Sigmoid colon (tissue), 7 donors: Measurements from ENCODE around the gene MACROD2. TPM values are rescaled to one million over a fixed set of nuclear protein-coding genes. Genes with fewer than 3 reads are reported as not detected.

Experiments used
- DNase-seq: peaks from one replicate; pipeline ENCODE4 v3.0.0-alpha.2; 2019
- H3K27ac ChIP-seq, 4 donors: fragments of 200-600 bp; sonication (generic); one replicate each; pipeline ENCODE4 v1.5.1; 2016 to 2019; ENCODE audit warnings: mild to moderate bottlenecking in 1 of 4
- H3K27me3 ChIP-seq, 3 donors: fragments of 200-600 bp; sonication (generic); one replicate each; pipeline ENCODE4 v1.5.1; 2019; ENCODE audit warnings: mild to moderate bottlenecking in 1 of 3
- H3K36me3 ChIP-seq, 4 donors: fragments of 200-600 bp; sonication (generic); one replicate each; pipeline ENCODE4 v1.5.1; 2016 to 2019
- H3K4me1 ChIP-seq, 4 donors: fragments of 200-600 bp; sonication (generic); one replicate each; pipeline ENCODE4 v1.5.1; 2017 to 2019
- H3K4me3 ChIP-seq, 4 donors: fragments of 200-600 bp; sonication (generic); one replicate each; pipeline ENCODE4 v1.5.1; 2017 to 2019; ENCODE audit warnings: mild to moderate bottlenecking in 2 of 4, moderate library complexity in 1 of 4
- H3K9me3 ChIP-seq, 4 donors: fragments of 200-600 bp in 3 of 4; sonication (generic) in 3 of 4; one replicate each; pipeline versions ENCODE4 v1.5.1 to v1.6.1; 2013 to 2019
- EP300 ChIP-seq, 4 donors: sonication (generic); formaldehyde crosslinking; IDR thresholded peaks; one replicate each; pipeline ENCODE4 v1.6.1; 2017; ENCODE audit warnings: antibody characterized with exemption in 4 of 4
- POLR2A ChIP-seq, 2 donors: fragments of 450-650 bp; IDR thresholded peaks; one replicate each; pipeline ENCODE4 v1.6.1; 2016; ENCODE audit warnings: antibody characterized with exemption in 2 of 2, mild to moderate bottlenecking in 2 of 2, moderate library complexity in 2 of 2
- POLR2AphosphoS5 ChIP-seq, 4 donors: sonication (generic); formaldehyde crosslinking; IDR thresholded peaks; one replicate each; pipeline ENCODE4 v1.6.1; 2017; ENCODE audit warnings: antibody characterized with exemption in 4 of 4
- WGBS, 2 donors: extraction: QIAGEN DNeasy Blood & Tissue Kit; methylation state at CpG; one replicate each; pipeline ENCODE4 v1.1.7; 2013; 5-methylcytosine and 5-hydroxymethylcytosine counted together
- intact Hi-C: fragments of 100-400 bp; cut with DNase I; formaldehyde crosslinking; loops from one replicate; pipeline ENCODE4 v1.15.1; 2023
- polyA plus RNA-seq, 3 donors: library from polyadenylated mRNA; stranded (reverse); fragments of 200-250 nt; gene quantifications; one replicate each; pipeline ENCODE4 v1.2.3, GENCODE V29; 2013
- total RNA-seq, 4 donors: library from RNA; depleted of rRNA; stranded (reverse); fragments of >200 nt; gene quantifications; one replicate each; pipeline ENCODE4 v1.1.0, GENCODE V29; 2016
- TF ChIP-seq, protein P1 (sequence below), 4 experiments: fragments of 450-650 bp in 3 of 4; fragments of 200-600 bp in 1 of 4; IDR thresholded peaks; one replicate each; pipeline ENCODE4 v1.5.1; 2016 to 2019; ENCODE audit warnings: antibody characterized with exemption in 4 of 4, mild to moderate bottlenecking in 3 of 4, moderate library complexity in 2 of 4
- donor health status: healthy with polysubstance abuse.
- donor health status: Bipolar disorder and iron deficiency.
- donor health status: healthy.

Gene MACROD2
- total and polyA plus RNA-seq, 7 donors, result 1.2 to 22.4 (median 5.8) TPM

DNA sequence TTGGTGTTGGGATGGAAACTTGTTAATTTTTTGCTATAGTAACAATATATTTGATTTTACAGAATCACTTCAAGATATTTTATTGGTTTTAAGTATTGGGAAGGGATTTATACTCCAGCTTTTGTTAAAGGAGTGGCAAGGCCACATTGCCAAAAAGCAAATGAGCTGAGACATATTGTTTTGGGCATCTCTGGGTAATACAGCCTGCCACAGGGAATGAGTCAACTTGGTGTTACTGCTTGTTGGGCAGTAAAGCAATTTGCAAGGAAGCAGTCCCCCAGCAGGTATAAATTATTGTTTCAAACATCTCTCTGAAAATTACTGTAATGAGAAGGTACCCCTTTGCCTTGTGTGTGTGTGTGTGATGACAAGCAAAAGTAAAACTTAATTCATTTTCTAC is 1210.4 kb downstream of the MACROD2 start:
- Histone ChIP-seq H3K4me3 (no peak overlapping the region), H3K4me1 (no peaks in the 10 kb centered on the region), H3K9me3 (peaks cover 0 to 4% (median 0%) of the 10 kb centered on the region in 4 donors), H3K27me3 (no peaks in the 10 kb centered on the region), H3K27ac (no peak overlapping the region), H3K36me3 (no peaks in the 10 kb centered on the region)
- no peak for DNase-seq
- TF ChIP-seq EP300 (IDR thresholded peaks at IDR 0.05) (no peak), POLR2AphosphoS5 (IDR thresholded peaks at IDR 0.05) (no peak), POLR2A (IDR thresholded peaks at IDR 0.05) (no peak)
- TF ChIP-seq, protein P1, sequence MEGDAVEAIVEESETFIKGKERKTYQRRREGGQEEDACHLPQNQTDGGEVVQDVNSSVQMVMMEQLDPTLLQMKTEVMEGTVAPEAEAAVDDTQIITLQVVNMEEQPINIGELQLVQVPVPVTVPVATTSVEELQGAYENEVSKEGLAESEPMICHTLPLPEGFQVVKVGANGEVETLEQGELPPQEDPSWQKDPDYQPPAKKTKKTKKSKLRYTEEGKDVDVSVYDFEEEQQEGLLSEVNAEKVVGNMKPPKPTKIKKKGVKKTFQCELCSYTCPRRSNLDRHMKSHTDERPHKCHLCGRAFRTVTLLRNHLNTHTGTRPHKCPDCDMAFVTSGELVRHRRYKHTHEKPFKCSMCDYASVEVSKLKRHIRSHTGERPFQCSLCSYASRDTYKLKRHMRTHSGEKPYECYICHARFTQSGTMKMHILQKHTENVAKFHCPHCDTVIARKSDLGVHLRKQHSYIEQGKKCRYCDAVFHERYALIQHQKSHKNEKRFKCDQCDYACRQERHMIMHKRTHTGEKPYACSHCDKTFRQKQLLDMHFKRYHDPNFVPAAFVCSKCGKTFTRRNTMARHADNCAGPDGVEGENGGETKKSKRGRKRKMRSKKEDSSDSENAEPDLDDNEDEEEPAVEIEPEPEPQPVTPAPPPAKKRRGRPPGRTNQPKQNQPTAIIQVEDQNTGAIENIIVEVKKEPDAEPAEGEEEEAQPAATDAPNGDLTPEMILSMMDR (IDR thresholded peaks at IDR 0.05), result no peak
- intact Hi-C loops, result no loop called here

- DNase-seq, result no peak
- Histone ChIP-seq H3K27me3 (no peaks in the 10 kb centered on the region), H3K27ac (no peak overlapping the region), H3K4me3 (no peak overlapping the region), H3K36me3 (no peaks in the 10 kb centered on the region), H3K4me1 (no peaks in the 10 kb centered on the region), H3K9me3 (peaks cover 0 to 2% (median 0%) of the 10 kb centered on the region in 4 donors)
- intact Hi-C loops, result no loop called here
- no peak for TF ChIP-seq POLR2A (IDR thresholded peaks at IDR 0.05)
- TF ChIP-seq, protein P1 (IDR thresholded peaks at IDR 0.05), result no peak
- TF ChIP-seq POLR2AphosphoS5 (IDR thresholded peaks at IDR 0.05), result no peak
- TF ChIP-seq EP300 (IDR thresholded peaks at IDR 0.05), result no peak
- WGBS, 2 donors, result 93 to 98% methylated on average over 1 of the region's 1 CpG
Observed at GRCh38 chr20:15209537-15209936, 1214.2 kb downstream of the MACROD2 start.

- 85 to 87% methylated on average over 1 of the region's 1 CpG for WGBS, 2 donors
- Histone ChIP-seq H3K9me3 (no peaks in the 10 kb centered on the region), H3K4me1 (no peaks in the 10 kb centered on the region), H3K36me3 (no peaks in the 10 kb centered on the region), H3K27me3 (no peaks in the 10 kb centered on the region), H3K4me3 (no peak overlapping the region), H3K27ac (no peak overlapping the region)
- intact Hi-C loops, result no loop called here
- TF ChIP-seq, protein P1 (IDR thresholded peaks at IDR 0.05), result no peak
- TF ChIP-seq POLR2A (IDR thresholded peaks at IDR 0.05) (no peak), POLR2AphosphoS5 (IDR thresholded peaks at IDR 0.05) (no peak), EP300 (IDR thresholded peaks at IDR 0.05) (no peak)
- no peak for DNase-seq
Observed at GRCh38 chr20:15214051-15214450, 1218.7 kb downstream of the MACROD2 start.

DNA sequence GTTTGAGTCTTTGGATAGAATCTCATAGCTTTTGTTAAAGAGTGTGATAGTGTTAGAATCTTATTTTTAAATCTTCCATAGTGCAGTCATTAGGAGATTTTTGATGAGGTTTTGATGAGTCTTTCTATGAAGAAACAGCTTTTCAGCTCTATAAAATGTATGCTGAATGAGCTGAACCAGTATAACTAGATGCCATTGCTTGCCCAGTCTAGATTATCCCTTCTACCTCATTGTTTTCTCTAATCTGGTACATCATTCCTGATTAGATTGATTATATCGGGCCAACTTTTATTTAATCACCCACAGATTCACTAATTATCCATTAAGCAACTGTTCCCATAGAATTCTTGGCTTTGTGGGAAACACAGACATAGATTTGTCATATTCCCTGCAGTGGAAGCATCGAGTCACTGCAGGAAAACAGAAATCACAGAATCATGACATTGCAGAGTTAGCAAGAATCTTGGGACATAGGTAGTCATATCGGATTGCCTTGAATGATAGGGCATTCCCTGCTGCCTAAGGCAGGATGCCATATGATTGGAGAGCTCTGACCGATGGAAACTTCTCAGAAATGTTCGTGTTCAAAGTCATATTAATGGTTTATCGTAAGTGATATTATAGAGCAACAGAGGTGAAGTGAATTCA is 1224.8 kb downstream of the MACROD2 start:
- TF ChIP-seq POLR2AphosphoS5 (IDR thresholded peaks at IDR 0.05) (no peak), POLR2A (IDR thresholded peaks at IDR 0.05) (no peak), EP300 (IDR thresholded peaks at IDR 0.05) (no peak)
- TF ChIP-seq, protein P1 (IDR thresholded peaks at IDR 0.05), result no peak
- no peaks in the 10 kb centered on the region for H3K4me1 ChIP-seq
- no peaks in the 10 kb centered on the region for H3K27me3 ChIP-seq
- H3K27ac ChIP-seq, result no peak overlapping the region
- WGBS, 2 donors, result 72 to 75% methylated on average over 6 of the region's 6 CpGs
- H3K4me3 ChIP-seq, result no peak overlapping the region
- no peaks in the 10 kb centered on the region for H3K9me3 ChIP-seq
- intact Hi-C loops, result no loop called here
- no peak for DNase-seq
- no peaks in the 10 kb centered on the region for H3K36me3 ChIP-seq
